SK-N-DZ (cell line): ENCODE measurements around the gene CWC25.
"Not testable (repeated sequence)": the region's sequence is repeated elsewhere in the genome, so short reads cannot be mapped to it uniquely, and the experiment has no call there.

Experiments
- DNase-seq: peaks from one replicate; pipeline ENCODE4 v3.0.0-alpha.2; 2015; ENCODE audit warnings: low spot score

The CWC25 gene

GRCh38 chr17:38853292-38854219 is 28.4 kb upstream of the CWC25 start, which contains the start of gene RPL23:
Gene RPL23, minus strand, starts transcription at chr17:38853721. Its CDS starts 11 bp downstream, at chr17:38853710.
- DNase-seq, result peak; percentile 98

DNA sequence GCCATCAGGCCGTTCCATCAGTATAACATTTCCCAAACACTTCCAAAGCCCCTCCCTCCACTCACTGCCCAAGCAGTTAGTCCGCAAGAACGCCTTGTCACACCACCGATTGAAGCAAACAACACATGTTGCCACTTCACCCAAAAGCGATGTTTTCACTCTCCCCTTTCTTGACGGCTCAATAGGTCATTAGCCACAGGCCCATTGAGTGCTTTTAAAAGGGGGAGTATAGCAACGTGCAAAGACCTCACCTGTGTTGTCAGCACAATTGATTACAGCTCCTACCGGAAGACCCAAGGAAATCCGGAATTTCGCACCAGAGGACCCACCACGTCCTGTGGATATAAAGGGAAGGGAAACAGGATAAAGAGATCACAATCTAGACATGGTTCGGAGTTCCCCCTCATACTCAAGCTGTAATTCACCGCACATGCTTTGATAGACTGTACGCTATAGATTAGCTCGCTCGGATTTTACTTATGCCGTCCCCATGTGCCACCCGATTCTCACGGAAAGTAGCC is 27.7 kb upstream of the CWC25 start:
- DNase-seq, result no peak

DNA sequence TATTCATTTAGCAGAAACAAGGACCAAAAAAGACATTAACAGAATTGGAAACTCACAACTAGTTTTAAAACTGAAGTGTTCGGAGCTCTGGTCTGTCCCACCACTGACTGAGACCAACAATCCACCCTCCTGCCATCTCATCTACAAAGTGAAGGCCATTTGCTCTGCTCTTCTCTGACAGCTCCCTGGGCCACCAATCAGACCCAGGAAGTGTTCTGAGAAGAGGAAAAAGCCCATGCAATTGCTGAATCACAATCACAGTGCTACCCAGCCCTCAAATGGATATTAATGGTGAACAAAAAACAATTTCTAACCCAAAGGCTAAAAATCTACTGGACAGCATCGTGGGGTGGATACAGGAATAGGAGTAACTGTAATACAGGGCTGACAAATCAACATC is 26.3 kb upstream of the CWC25 start:
- no peak for DNase-seq

DNA sequence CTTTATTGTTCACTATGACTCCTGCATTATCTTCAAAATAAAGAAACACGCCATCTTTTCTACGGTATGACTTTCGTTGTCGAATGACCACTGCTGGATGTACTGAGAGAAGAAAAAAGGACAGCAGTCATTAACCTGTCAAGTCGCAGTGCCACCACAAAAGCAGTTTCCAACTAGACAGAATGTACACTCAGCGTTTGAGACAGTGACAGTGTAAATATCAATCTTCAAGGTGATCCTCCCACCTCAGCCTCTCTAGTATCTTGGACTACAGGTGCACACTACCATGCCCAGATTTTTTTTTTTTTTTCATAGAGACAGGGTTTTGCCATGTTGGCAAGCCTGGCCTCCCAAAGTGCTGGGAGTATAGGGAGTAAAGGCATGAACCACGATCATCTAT is 25.3 kb upstream of the CWC25 start:
- DNase-seq, result no peak

- no peak for DNase-seq
Measured at GRCh38 chr17:38848939-38849605, 24.0 kb upstream of the CWC25 start.

DNA sequence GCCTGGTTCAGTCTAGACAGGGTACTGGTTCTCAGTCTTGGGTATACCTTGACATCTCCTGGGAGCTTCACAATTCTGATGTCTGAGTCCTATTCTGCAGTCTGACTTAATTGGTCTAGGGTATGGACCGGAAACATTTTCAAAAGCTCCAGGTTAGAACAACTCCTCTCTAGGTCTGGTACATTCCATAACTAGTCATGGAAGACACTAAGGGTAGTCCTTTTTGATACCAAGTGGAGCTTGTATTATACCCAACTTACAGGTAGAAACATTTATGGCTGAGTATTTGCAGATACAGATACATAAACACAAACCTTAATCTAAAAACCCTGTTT is 23.4 kb upstream of the CWC25 start:
- DNase-seq, result no peak

GRCh38 chr17:38844261-38844757 is 19.2 kb upstream of the CWC25 start:
- no peak for DNase-seq

GRCh38 chr17:38825762-38826247 is 684 bp upstream of the CWC25 start:
- no peak for DNase-seq

GRCh38 chr17:38815576-38816193 is 9.4 kb downstream of the CWC25 start:
- no peak for DNase-seq

- no peak for DNase-seq
Measured at GRCh38 chr17:38809828-38810227, 15.3 kb downstream of the CWC25 start.

GRCh38 chr17:38800237-38800760 is 24.8 kb downstream of the CWC25 start:
- DNase-seq, result no peak

GRCh38 chr17:38799501-38800236 is 25.5 kb downstream of the CWC25 start, which contains the start of gene PIP4K2B:
Gene PIP4K2B, minus strand, starts transcription at chr17:38799556. Its CDS starts 132 bp downstream, at chr17:38799424.
- DNase-seq, result peak; percentile 99

GRCh38 chr17:38798614-38799500 is 26.3 kb downstream of the CWC25 start:
- DNase-seq, result peak; percentile 58

GRCh38 chr17:38797828-38798227 is 27.3 kb downstream of the CWC25 start:
- DNase-seq, result no peak

DNA sequence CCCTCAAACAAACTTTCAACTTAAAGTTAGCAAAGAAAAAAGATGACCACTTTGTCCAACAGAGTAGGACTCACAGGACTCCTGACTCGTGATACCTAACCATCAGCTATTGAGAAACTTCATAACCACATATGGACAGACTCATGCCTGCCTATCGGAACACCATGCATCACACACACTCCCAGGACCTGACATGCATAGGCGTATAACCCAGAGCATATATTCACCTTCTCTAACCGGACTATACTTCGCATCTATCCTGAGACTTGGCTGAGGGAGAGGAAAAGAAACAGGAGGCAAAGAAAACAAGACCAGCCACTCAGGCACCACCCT is 28.0 kb downstream of the CWC25 start:
- no peak for DNase-seq

DNA sequence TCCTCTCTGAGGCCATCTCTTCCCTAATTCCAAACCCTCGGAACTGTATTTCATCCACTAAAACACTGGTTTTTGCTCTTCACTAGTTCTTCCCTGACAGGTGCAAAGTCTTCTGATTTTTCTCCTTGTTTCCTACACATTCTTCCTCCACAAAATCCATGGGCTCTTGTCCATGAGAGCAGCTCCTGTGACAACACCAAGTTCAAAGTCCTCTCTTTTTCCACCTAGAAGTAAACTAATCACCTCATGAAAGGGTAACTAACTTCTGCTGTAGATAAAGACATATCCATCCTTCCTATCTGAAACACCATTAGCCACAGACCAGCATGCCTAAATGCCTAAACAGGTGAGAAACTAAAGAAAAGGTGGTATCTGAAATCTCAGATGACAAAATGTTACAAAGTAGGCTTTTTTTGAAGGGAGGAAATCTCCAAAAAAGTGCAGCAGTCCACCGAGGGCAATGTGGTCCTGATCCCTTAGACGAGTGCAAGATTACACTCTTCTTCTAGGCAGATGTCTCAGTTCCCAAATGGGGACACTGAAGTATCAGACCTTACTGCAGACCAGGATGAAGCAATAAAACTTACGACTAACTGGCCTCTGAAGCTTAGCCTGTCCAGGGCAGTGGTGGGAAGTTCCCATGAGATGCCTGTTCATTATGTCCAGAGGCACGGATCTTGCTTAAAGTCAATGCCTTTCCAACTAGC is 28.5 kb downstream of the CWC25 start:
- no peak for DNase-seq

- DNase-seq, result no peak
Measured at GRCh38 chr17:38794221-38794620, 30.9 kb downstream of the CWC25 start.

GRCh38 chr17:38791162-38791561 is 34.0 kb downstream of the CWC25 start:
- DNase-seq, result no peak

DNA sequence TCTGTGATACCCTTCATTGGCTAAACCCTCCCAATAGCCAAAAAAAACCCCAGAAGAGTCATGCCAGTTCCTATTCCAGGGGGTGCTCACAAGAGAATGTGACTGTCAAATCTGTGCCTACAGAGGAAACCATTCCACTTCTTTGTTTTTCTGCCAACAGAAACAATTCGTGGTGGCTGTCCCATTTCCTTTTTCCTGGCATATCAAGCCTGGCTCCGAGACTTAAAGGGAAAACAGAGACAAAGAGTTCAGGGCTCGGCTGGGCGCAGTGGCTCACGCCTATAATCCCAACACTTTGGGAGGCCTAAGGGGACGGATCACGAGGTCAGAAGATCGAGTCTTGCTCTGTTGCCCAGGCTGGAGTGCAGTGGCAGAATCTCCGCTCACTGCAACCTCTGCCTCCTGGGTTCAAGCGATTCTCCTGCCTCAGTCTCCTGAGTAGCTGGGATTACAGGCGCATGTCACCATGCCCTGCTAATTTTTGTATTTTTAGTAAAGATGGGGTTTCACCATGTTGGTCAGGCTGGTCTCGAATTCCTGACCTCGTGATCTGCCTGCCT is 34.9 kb downstream of the CWC25 start:
- not testable (repeated sequence) for DNase-seq
